Fibroblast of villous mesenchyme (primary cell): ENCODE data around the gene NFATC2. TPM values are rescaled to one million over a fixed set of nuclear protein-coding genes. Genes with fewer than 3 reads are reported as not detected.
"Not testable (repeated sequence)": the region's sequence is repeated elsewhere in the genome, so short reads cannot be mapped to it uniquely, and the experiment has no call there.

Experiments used
- DNase-seq: peaks from one replicate; pipeline ENCODE4 v3.0.0-alpha.2; 2010; ENCODE audit warnings: low read depth
- H3K4me3 ChIP-seq: 2 replicates; pipeline ENCODE4 v1.5.1; 2011; ENCODE audit warnings: low read depth, mild to moderate bottlenecking, low read length
- total RNA-seq: library from RNA; depleted of rRNA; stranded (reverse); fragments of >200 nt; gene quantifications from 2 replicates; pipeline ENCODE4 v1.2.3, GENCODE V29; 2012
- TF ChIP-seq, protein P1 (sequence below): IDR thresholded peaks from 2 replicates; pipeline ENCODE4 v1.5.1; 2012; ENCODE audit warnings: low read depth, mild to moderate bottlenecking, low read length; ENCODE audit not compliant: insufficient read depth

Gene NFATC2
- total RNA-seq, 1 donor, result under 0.01 TPM

GRCh38 chr20:51480507-51481270 lies 61.8 kb downstream of the NFATC2 start:
- DNase-seq, result no peak
- TF ChIP-seq, protein P1, sequence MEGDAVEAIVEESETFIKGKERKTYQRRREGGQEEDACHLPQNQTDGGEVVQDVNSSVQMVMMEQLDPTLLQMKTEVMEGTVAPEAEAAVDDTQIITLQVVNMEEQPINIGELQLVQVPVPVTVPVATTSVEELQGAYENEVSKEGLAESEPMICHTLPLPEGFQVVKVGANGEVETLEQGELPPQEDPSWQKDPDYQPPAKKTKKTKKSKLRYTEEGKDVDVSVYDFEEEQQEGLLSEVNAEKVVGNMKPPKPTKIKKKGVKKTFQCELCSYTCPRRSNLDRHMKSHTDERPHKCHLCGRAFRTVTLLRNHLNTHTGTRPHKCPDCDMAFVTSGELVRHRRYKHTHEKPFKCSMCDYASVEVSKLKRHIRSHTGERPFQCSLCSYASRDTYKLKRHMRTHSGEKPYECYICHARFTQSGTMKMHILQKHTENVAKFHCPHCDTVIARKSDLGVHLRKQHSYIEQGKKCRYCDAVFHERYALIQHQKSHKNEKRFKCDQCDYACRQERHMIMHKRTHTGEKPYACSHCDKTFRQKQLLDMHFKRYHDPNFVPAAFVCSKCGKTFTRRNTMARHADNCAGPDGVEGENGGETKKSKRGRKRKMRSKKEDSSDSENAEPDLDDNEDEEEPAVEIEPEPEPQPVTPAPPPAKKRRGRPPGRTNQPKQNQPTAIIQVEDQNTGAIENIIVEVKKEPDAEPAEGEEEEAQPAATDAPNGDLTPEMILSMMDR, result no peak
- H3K4me3 ChIP-seq, result no peak overlapping the region

- H3K4me3 ChIP-seq, DNase-seq: not testable (repeated sequence)
These were observed 66.4 kb downstream of the NFATC2 start for GRCh38 chr20:51476106-51476505.

GRCh38 chr20:51473771-51474170 lies 68.7 kb downstream of the NFATC2 start:
- H3K4me3 ChIP-seq, result no peak overlapping the region
- TF ChIP-seq, protein P1, result no peak
- DNase-seq, result no peak

GRCh38 chr20:51473256-51473655 lies 69.3 kb downstream of the NFATC2 start:
- H3K4me3 ChIP-seq, result no peak overlapping the region
- TF ChIP-seq, protein P1, result peak; percentile 2
- DNase-seq, result no peak

- TF ChIP-seq, protein P1, result no peak
- no peak for DNase-seq
- H3K4me3 ChIP-seq, result no peak overlapping the region
These were observed 71.6 kb downstream of the NFATC2 start for GRCh38 chr20:51470907-51471411.

- DNase-seq, result no peak
- TF ChIP-seq, protein P1, result no peak
- no peak overlapping the region for H3K4me3 ChIP-seq
These were observed 72.1 kb downstream of the NFATC2 start for GRCh38 chr20:51470499-51470820.

GRCh38 chr20:51469578-51470498 lies 72.7 kb downstream of the NFATC2 start:
- DNase-seq, result no peak
- TF ChIP-seq, protein P1, result no peak
- H3K4me3 ChIP-seq, result no peak overlapping the region
